ENCODE results near the gene TWNK. TPM values are rescaled to one million over a fixed set of nuclear protein-coding genes. Genes with fewer than 3 reads are reported as not detected.

TWNK gene
- polyA plus RNA-seq, 5 donors: 7.9 to 12.8 (median 10.0) TPM

- DNase-seq: no peak
Observed at GRCh38 chr10:101010329-101010728, 23.0 kb downstream of the TWNK start.

GRCh38 chr10:101011517-101012423 lies 24.4 kb downstream of the TWNK start:
- DNase-seq: no peak

GRCh38 chr10:101012525-101013364 lies 25.4 kb downstream of the TWNK start:
- peak; percentile 64 to 81 for DNase-seq

GRCh38 chr10:101013365-101013825 lies 26.1 kb downstream of the TWNK start:
- DNase-seq: no peak

GRCh38 chr10:101014230-101014884 lies 27.0 kb downstream of the TWNK start:
- DNase-seq: peak in 1 of 2 donors; percentile 67

- DNase-seq: no peak
Observed at GRCh38 chr10:101014966-101015581, 27.7 kb downstream of the TWNK start.

- no peak for DNase-seq
Observed at GRCh38 chr10:101015582-101015973, 28.2 kb downstream of the TWNK start.

- DNase-seq: no peak
Observed at GRCh38 chr10:101016814-101017213, 29.5 kb downstream of the TWNK start.

- no peak for DNase-seq
Observed at GRCh38 chr10:101018118-101018599, 30.8 kb downstream of the TWNK start.

- DNase-seq: no peak
Observed at GRCh38 chr10:101018600-101019439, 31.5 kb downstream of the TWNK start.

- DNase-seq: no peak
Observed at GRCh38 chr10:101019440-101019703, 32.0 kb downstream of the TWNK start.

- no peak for DNase-seq
Observed at GRCh38 chr10:101020427-101021075, 33.2 kb downstream of the TWNK start.

- no peak for DNase-seq
Observed at GRCh38 chr10:101021239-101021638, 33.9 kb downstream of the TWNK start.

GRCh38 chr10:101021692-101022251 lies 34.4 kb downstream of the TWNK start:
- DNase-seq: no peak

GRCh38 chr10:101022967-101023705 lies 35.8 kb downstream of the TWNK start:
- DNase-seq: no peak

GRCh38 chr10:101027106-101027720 lies 39.9 kb downstream of the TWNK start:
- DNase-seq: no peak

- no peak for DNase-seq
Observed at GRCh38 chr10:101028446-101029337, 41.3 kb downstream of the TWNK start.
